DMS153 treated with DMSO at 0.1 percent for 48 hours (cell line): ENCODE data around the gene MPPED1.

Experiments
- DNase-seq: peaks from one replicate; lab custom pipeline; 2025; ENCODE audit not compliant: unreplicated experiment; lab: John Stamatoyannopoulos, UW

Gene MPPED1

DNA sequence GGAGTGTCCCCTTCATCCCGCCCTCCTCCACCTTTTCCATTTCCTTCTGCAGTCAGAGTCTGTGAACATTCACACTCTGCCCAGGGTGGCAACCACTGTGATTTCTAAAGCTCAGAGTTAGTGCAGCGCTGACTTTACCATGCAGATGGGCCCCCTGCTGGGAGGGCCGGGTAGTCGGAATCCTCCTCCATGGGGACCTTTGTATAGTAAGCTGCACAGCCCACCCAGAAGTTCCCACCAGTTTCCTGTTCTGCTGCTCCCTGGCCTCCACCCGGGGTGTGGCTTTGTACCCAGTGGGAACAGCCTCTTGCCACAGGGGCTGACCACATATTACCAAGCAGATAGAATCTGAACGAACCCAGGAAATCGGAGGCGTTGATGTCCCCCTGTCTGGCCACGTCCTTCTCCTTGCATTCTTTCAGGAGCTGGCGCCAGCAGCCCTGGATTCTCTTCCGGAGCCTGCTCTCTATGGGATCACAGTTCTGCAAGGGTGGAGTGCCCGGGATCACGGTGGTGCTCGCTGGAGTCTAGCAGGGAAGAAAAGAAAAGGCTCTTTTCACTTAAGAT is 125.3 kb downstream of the MPPED1 start:
- no peak for DNase-seq

- DNase-seq = no peak
These were observed 128.0 kb downstream of the MPPED1 start for GRCh38 chr22:43539572-43540528.

GRCh38 chr22:43540529-43540923 is 128.7 kb downstream of the MPPED1 start:
- no peak for DNase-seq

- no peak for DNase-seq
These were observed 129.2 kb downstream of the MPPED1 start for GRCh38 chr22:43541022-43541421.

DNA sequence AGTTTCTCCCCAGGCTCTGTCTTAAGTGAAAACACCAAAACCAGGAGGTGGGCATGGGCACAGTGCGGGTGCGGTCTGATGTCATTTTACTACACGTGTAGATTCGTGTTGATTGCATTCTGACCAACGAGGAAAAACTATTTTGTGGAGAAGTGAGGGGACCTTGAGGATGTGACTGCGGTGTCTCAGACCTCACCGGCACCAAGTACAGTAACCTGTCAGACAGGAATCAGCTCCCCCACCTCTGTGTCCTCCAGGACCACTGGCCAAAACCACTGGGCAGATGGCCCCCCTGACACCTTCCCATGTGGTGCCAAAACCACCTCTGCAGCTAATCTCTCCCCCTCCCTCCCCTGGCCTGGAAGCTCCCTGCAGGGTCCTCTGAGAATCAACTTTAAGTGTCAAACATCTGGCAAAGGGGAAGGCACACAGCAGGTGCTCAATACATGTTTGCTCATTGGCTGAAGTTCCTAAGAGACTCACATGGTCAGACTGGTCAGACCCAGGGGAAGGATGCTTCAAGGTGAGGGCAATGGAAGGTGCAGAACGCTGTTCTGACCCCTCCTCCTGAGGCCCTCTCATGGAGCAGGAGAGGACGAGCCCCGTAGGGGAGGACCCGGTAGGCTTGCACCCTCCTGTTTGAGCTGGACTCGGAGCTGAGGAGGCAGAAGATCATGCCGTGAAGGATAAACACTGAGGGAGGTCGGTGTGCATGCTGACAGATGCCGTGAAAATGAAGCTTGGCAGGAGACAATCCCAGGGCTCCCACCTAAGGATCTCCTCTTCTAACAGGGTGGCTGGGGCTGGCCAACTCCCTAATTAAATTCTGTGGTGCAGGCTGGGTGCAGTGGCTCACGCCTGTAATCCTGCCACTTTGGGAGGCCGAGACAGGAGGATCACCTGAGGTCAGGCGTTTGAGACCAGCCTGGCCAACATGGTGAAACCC is 129.9 kb downstream of the MPPED1 start:
- DNase-seq = no peak

DNA sequence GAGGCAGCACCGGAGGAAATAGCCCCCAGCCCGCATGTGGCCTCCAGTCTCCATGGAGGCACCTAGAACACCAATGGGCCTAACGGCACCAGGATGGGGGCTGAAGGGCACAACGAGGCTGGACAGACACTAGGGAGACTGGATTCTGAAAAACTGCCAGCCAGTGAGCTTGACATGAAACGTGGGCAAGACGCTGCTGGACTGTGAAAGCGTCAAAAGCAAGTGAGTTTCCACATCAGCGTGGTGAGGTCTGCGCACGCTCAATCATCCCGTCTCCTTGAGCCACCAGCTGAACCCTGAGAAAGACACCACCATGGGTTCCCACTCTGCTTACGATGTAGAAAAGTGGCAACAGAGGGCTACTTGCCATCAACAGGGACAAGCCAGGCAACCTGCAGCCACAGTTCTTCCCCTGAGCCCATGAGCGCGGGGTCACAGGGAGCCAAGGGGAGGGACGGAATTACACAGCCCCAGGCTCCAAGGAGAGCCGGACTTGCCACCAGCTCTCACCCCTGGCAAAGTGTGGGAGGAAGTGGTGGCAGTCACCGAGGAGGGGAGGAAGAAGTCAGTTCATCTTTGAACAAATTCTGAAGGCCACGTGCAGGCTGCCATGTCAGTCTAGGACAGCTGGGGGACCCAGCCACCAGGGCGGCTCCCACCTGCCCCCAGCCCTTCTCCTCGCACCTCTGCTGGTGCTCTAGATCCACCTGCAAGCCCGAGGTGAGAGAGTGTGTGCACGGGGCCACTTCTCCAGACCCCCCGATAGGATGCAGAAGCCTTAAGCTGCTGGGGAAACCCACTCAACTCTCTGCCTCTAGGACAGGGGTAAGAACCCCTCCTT is 131.1 kb downstream of the MPPED1 start:
- DNase-seq = no peak

- DNase-seq = no peak
These were observed 131.9 kb downstream of the MPPED1 start for GRCh38 chr22:43543522-43544288.

- DNase-seq = no peak
These were observed 132.5 kb downstream of the MPPED1 start for GRCh38 chr22:43544289-43544673.

DNA sequence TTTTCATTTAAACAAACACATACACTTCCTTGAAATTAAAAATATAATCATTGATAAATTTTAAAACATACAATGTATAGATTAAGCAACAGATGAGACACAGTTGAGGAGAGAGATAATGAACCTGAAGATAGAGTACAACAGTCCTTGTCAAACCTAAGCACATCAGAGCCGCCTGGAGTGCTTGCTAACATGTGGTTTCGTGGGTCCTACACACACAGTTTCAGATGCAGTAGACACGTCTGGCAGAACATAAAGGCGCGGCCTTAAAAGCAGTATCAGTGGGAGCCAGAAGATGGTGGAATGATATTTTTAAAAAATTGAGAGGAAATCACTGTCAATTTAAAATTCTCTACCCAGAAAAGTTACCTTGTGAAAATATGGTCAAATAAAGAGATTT is 134.4 kb downstream of the MPPED1 start:
- no peak for DNase-seq

- DNase-seq = no peak
These were observed 138.3 kb downstream of the MPPED1 start for GRCh38 chr22:43550024-43550620.

- DNase-seq = no peak
These were observed 138.9 kb downstream of the MPPED1 start for GRCh38 chr22:43550672-43551071.

DNA sequence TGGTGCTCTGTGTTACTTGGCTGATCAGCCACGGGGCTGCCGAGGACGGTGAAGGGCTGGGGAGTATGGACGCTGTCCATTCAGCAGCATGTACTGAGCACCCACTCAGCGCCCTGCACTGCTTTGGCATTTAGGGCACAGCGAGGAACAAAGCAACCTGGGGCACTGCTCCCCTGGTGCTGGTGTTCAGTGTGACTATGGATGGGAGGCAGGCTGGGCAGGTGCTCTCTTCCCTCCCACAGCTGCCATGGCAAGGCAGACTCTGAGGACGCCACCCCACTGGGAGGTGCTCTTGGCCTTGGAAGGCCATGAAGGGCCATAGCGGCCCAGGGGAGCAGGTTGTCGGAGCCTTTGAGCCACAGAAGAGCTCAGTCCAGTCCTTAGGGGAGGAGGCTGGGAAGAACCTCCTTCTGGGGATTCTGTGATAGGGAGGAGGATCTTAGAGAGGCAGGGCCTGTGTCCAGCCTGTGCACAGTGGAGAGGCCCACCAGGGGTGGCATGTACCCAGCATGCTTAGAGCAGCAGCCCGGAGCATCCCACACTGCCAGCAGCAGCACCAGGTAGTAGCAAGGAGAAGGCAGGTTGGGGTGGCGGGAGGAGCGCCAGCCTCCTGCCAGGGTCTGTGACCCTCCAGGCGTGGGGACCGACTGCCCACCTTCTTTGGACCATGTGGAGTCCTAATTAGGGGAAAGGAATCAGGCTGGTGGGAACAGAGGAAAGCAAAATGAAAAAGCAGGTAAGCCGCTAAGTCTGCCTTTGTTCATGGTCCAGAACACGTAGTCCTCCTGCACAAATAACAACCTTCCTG is 141.8 kb downstream of the MPPED1 start:
- DNase-seq = no peak

DNA sequence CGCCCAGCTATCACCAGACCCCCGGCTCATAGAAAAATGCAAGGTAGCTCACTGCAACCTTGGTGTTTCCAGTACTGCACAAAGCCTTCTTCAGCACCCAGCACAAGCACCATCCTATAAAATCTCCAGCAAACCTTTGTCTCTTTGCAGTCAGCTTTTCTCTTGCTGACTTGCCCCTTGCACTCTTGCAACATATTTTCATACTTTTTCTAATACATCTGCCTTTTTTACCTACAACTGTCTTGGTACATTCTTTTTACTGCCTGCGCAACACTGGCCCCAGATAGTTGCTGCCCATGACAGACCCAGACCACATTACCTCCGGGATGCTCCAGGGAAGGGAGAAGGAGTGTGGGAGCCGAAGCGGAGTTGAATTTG is 142.4 kb downstream of the MPPED1 start:
- no peak for DNase-seq

DNA sequence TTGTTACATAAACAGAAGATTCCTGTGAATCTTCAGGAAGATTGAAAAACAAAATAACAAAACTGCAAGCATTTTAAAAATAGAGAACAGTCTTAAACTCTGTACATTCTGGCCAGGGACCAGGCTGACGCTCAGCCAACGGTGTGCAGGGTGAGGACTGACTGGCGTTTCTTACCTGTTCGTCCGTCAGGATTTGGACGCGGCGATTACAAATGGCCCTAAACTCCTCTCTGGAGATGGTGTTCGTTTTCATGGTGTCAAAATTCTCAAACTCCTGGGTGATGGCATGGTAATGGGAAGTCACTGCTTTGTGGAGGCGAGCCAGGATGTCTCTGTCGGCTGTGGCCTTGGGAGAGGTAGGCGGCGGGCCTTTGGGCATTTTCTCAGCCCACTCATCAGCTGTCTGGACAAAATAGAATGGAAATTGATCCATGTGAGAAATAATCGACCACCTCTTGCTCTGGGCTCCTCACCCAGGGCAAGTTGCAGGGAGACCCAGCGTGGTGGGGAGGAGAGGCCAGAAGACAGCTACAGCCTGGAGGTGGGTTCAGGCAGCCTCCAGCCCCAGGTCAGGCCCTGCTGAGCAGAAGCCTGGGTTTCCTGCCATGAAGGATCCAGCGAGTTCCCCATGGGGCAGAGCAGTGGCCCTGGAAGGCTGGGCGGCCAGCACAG is 143.0 kb downstream of the MPPED1 start:
- DNase-seq = no peak

DNA sequence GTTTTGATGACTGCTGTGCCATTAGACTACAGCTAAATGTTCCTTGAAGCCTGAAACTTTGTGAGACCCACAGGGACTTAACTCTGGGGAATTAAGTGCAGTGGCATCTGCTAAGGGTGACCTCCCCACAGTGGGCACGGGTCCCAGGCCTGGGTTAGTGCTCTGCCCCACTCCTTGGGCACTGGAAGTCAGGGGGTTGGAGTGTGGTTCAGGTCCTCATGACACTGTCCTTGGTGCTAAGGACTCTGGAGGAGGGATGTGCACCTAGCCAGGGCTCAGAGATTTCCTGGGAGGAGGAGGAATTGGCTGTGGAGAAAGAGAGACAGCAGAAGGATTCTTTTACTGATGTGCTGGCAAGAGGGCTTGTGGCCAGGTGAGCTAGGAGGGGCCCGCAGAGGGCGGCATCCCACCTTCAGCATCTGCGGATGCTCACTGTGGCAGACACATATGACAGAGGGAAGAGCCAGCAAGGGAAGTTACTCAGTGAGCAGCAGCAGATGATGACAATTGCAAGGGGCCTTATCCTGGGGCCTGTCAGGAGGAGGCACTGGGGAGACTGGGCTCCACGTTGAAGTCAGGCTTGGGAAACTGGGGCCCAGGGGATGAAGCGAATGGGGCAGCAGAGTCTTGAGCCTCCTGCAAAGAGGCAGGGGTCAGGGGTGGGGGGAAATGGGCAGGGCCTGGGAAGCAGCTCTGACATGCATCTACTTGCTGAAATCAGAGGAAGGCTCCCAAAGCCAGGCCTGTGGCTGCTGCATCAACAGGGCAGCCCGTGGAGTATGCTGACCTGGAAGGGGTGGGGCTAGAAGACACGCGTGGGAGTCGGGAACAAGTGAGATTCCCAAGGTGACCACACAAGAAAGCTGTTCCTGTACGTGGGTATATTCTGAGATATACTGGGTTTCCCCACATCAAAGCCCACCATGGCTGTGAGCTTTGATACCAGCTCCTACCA is 144.0 kb downstream of the MPPED1 start:
- no peak for DNase-seq
